NB4 (cell line): Measurements from ENCODE around the gene RERE.

Experiments
- TF ChIP-seq, protein P1 (sequence below): IDR thresholded peaks from one replicate; pipeline ENCODE4 v1.5.1; 2012; ENCODE audit warnings: low read depth, low read length
- TF ChIP-seq, protein P2 (sequence below): IDR thresholded peaks from 2 replicates; pipeline ENCODE4 v1.6.1; 2011; ENCODE audit warnings: low read depth, low read length

DNA sequence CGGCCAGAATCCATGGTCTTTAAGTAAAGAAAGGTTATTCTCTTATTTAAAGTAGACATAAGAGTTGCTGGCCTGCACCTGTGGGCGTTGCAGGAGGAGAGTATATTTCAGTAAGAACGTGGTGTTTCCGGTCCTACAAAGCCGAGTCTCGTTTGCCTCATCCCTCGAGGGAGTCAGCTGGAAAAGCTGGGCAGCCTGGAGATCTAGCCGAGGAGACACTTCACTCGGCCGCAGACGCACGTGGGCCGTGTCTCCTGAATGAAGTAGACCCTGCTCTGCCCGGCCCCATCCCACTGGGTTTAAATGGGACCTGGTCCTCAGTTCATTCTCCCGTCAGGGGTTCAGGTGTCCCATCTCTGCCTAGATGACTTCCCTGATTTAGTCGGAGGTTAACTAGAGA is 484.6 kb downstream of the RERE start:
- TF ChIP-seq, protein P1, sequence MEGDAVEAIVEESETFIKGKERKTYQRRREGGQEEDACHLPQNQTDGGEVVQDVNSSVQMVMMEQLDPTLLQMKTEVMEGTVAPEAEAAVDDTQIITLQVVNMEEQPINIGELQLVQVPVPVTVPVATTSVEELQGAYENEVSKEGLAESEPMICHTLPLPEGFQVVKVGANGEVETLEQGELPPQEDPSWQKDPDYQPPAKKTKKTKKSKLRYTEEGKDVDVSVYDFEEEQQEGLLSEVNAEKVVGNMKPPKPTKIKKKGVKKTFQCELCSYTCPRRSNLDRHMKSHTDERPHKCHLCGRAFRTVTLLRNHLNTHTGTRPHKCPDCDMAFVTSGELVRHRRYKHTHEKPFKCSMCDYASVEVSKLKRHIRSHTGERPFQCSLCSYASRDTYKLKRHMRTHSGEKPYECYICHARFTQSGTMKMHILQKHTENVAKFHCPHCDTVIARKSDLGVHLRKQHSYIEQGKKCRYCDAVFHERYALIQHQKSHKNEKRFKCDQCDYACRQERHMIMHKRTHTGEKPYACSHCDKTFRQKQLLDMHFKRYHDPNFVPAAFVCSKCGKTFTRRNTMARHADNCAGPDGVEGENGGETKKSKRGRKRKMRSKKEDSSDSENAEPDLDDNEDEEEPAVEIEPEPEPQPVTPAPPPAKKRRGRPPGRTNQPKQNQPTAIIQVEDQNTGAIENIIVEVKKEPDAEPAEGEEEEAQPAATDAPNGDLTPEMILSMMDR: no peak
- TF ChIP-seq, protein P2, sequence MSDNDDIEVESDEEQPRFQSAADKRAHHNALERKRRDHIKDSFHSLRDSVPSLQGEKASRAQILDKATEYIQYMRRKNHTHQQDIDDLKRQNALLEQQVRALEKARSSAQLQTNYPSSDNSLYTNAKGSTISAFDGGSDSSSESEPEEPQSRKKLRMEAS: no peak
